ENCODE results near the gene C3orf70.

GRCh38 chr3:185058796-185059195 is 94.1 kb downstream of the C3orf70 start:
- no peak for TF ChIP-seq CTCF (conservative IDR thresholded peaks at IDR 0.05; ENCODE audit: low read length)
- no peak for TF ChIP-seq EZH2phosphoT487 (IDR thresholded peaks at IDR 0.05; ENCODE audit: borderline replicate concordance, low read depth, low read length)
